Measurements from ENCODE around the gene TMEM184B.
A peak's percentile ranks its signal among the peaks of the same experiment; 100 is the strongest.

TMEM184B gene

DNA sequence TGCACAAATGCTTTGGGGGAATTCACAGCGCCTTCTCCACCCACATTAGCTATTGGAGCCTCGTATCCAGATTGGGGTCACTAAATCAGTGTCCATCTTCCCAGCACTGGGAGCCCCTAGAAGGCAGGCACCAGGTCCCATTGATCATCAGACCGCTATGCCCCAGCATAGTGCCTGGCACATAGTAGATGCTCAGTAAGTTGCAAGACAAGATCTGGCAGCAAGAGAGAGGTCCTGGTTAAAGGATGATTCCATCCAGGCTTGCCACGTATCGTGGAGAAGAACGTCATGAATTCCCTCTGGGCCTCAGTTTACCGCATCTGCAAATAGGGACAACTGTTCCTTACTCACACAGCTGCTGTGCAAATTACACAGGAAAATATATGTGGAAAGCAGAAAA, 1.7 kb downstream of the TMEM184B start:
- Mint-ChIP-seq H3K4me3 (peak overlapping the region; percentile 10), H3K36me3 (ENCODE audit: low read depth) (no peaks in the 10 kb centered on the region), H3K9me3 (no peaks in the 10 kb centered on the region), H3K4me1 (ENCODE audit: low read depth) (peaks cover 64% of the 10 kb centered on the region), H3K27ac (no peak overlapping the region), H3K27me3 (no peaks in the 10 kb centered on the region)

DNA sequence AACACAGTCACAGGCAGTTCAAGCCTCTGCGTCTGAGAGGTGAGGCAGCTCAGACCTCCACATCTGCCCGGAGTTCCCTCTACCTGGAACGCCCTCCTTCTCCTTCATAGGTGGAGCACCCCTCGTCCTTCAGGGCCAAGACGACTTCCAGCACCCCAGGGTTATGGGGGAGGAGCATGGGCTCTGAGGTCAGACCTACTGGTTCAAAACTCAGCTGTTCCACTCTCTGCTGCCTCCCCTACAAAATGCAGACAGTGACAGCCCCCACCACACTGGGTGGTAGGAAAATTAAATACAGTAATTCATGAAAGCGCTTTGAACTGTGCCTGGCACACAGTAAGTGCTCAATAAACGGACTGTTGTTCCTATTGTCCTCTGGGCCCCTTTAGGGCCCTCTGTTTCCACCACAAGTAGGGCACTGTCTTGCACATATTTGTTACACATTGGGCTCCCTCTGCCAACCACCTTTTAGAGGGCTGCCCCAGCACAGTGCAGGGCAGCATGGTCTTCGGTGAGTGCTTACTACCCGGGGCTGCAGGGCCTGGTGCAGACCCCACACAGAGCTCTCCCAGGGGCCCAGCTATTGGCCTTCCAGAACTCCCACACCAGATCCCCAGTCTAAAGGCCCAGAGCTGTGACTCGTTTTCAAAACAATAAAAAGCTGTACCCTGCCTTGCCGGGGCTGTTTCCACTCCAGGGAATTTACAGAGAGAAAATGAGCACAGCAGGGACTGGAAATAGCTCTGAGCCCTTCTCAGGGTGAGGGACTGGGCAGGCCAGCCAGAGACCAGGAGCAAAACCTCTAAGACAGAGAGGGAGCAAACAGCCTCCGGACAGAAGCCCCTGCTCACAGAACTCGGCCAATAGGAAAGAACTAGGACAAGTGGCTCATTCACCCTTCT, 2.5 kb downstream of the TMEM184B start:
- Mint-ChIP-seq H3K27me3 (no peaks in the 10 kb centered on the region), H3K27ac (no peak overlapping the region), H3K4me1 (ENCODE audit: low read depth) (peaks cover 71% of the 10 kb centered on the region), H3K4me3 (no peak overlapping the region), H3K36me3 (ENCODE audit: low read depth) (no peaks in the 10 kb centered on the region), H3K9me3 (no peaks in the 10 kb centered on the region)

DNA sequence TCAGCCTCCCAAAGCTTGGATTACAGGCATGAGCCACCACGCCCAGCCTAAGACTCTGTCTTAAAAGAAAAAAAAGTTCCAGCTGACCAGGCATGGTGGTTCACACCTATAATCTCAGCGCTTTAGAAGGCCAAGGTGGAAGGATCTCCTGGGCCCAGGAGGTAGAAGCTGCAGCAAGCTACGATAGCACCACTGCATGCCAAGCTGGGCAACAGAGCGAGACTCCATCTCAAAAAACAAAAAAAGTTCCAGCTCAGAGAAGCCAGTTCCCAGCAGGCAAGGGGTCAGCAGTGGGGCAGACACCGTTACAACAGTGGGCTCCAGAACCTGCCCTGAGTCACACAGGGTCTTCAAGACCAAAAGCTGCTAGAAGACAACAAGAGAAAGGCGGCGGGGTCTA, 3.3 kb downstream of the TMEM184B start:
- Mint-ChIP-seq H3K4me1 (ENCODE audit: low read depth) (peaks cover 68% of the 10 kb centered on the region), H3K9me3 (no peaks in the 10 kb centered on the region), H3K36me3 (ENCODE audit: low read depth) (no peaks in the 10 kb centered on the region), H3K27me3 (no peaks in the 10 kb centered on the region), H3K4me3 (no peak overlapping the region), H3K27ac (no peak overlapping the region)

DNA sequence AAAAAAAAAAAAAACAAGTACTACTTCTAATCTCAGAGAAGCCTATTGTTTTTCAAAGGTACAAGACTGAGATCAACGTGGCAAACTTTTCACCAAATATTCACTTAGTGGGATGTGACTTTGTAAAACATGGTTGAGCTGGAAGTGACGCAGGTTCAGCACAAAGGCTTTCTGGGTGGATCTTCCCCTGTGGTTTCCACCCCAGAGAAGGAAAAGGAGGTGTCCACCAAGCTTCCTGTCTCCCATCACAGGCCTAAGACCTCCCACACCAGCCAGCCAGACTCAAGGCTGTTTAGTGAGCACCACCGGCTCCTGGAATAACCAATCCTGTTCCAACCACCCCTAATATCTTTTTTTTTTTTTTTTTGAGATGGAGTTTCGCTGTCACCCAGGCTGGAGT, 5.7 kb downstream of the TMEM184B start:
- no peaks in the 10 kb centered on the region for H3K27me3 Mint-ChIP-seq
- peaks cover 4% of the 10 kb centered on the region for H3K36me3 Mint-ChIP-seq (ENCODE audit: low read depth)
- no peak overlapping the region for H3K4me3 Mint-ChIP-seq
- peaks cover 65% of the 10 kb centered on the region for H3K4me1 Mint-ChIP-seq (ENCODE audit: low read depth)
- H3K27ac Mint-ChIP-seq = peak overlapping the region; percentile 76
- H3K9me3 Mint-ChIP-seq = no peaks in the 10 kb centered on the region

DNA sequence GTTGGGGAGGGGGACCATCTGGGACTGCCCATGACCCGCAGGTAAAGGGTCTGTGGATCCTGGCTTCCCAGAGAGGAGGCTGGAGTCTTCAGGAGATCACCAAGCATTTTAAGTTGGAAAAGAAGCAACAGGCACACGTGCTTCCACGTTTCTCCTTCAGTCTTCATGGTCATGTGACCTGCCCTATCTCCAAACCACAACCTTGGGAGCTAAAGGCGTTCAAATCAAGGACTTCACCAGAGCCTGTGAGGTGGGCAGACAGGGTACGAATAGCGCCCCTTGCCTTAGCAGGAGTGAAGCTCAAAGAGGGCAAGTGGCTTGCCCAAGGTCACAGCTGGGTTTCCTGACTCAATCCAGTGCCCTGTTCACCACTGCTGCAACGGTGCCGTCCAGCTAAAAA, 6.7 kb downstream of the TMEM184B start:
- Mint-ChIP-seq H3K27ac (peak overlapping the region; percentile 76), H3K27me3 (no peaks in the 10 kb centered on the region), H3K9me3 (no peaks in the 10 kb centered on the region), H3K4me1 (ENCODE audit: low read depth) (peaks cover 60% of the 10 kb centered on the region), H3K36me3 (ENCODE audit: low read depth) (peaks cover 4% of the 10 kb centered on the region), H3K4me3 (no peak overlapping the region)

DNA sequence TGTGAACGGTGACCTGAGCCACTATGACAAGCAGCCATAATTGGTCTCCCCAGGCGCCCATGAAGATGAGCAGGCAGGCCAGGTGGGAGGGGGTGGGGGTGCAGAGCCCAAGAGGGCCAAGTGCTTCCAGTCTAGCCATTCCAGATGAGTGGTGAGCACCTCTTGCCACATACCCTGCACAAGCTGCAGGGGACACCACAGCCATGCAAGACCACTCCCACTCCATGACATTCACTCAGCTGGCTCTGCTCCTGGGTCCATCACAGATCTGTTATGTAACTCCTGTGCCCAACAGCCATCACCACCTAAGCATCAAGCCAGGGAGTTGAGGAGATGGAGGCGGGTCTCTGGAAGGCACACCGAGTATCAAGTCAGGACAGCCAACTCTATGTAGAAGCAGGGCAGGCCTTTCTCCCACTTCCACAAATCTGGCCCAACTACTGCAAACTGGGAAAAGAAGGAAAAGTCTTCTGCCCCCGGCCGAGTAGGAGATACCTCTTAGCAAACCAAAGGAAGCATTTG, 8.4 kb downstream of the TMEM184B start:
- Mint-ChIP-seq H3K27ac (no peak overlapping the region), H3K36me3 (ENCODE audit: low read depth) (peaks cover 4% of the 10 kb centered on the region), H3K4me1 (ENCODE audit: low read depth) (peaks cover 46% of the 10 kb centered on the region), H3K27me3 (no peaks in the 10 kb centered on the region), H3K4me3 (no peak overlapping the region), H3K9me3 (no peaks in the 10 kb centered on the region)

DNA sequence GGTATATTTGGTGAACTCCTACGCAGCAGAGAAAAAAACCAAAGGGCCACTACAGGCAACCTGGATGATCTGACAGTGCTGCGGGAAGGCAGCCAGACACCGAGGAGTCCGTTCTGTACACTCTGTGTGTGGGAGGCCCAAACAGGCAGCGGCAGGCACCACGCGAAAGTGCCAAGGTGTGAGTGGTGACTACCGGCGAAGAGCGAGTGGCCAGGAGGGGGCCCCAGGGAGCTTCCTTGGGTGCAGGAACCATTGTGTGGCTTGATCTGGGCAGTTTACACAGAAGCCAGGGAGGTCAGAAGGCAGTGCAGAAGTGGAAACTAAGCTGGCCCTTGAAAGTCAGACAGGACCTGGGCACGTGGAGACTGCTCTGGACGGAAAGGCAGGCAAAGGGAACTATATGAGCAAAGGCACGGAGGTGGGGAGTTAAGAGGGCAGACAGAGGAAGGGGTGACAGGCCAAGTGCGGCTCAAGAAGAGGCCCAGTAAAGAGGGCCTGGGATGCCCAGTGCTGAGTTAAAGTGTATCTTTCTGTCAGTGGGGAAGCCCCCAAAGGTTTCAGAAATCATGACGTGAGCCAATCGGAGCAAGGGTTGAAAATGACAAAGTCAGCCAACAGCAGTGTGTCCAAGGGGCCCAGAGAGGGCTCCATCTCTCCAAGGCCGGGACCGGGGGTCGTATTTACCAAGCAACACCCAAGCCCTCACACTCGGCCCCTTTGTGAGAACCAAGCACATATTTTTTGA, 10.6 kb downstream of the TMEM184B start:
- Mint-ChIP-seq H3K9me3 (no peaks in the 10 kb centered on the region), H3K36me3 (ENCODE audit: low read depth) (peaks cover 4% of the 10 kb centered on the region), H3K27me3 (no peaks in the 10 kb centered on the region), H3K27ac (peak overlapping the region; percentile 33), H3K4me3 (no peak overlapping the region), H3K4me1 (ENCODE audit: low read depth) (peaks cover 33% of the 10 kb centered on the region)

DNA sequence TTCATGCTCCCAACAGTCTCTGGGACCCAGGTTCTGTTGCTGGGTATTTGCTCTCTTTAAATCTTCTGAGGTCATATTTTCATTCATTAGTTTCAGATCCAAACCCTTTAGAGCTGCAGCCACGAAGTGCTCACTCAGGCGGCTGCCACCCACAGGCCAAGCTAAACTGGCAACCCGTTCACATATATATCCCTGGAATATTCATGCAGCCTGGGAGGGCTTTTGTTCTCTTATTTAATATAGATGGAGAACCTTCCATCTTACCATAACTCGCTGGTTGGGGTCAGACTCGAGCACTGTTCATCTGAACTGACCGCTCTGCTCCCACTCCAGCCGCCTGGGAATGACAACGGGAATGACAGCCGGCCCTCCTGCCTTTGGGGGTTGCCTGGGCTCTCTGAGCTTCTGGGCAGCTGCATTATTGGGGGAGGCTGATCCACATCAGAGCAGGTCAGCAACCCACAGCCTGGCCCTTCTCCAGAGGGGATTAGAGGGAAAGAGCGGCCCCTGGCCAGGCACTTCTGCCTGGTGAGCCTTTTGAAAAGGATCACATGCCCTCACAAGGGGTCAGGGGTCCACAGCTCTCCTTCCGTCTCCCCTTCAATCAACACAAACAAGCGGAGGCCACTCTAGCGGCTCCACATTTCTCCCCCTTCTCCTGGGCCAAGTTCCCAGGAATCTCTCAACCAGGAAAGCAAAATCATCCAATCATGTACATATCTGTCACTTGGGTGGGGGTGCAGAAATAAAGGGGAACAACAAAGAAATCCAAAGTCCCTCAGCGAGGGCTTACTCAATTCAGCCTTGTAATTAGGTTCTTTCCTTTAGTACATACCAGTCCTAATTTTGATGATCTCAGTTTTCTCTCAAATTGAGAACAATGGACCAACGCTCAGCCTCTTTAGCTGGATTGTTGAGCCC, 11.8 kb downstream of the TMEM184B start:
- H3K4me1 Mint-ChIP-seq (ENCODE audit: low read depth) = peaks cover 21% of the 10 kb centered on the region
- no peaks in the 10 kb centered on the region for H3K27me3 Mint-ChIP-seq
- H3K9me3 Mint-ChIP-seq = no peaks in the 10 kb centered on the region
- no peak overlapping the region for H3K4me3 Mint-ChIP-seq
- H3K36me3 Mint-ChIP-seq (ENCODE audit: low read depth) = peaks cover 4% of the 10 kb centered on the region
- H3K27ac Mint-ChIP-seq = no peak overlapping the region

DNA sequence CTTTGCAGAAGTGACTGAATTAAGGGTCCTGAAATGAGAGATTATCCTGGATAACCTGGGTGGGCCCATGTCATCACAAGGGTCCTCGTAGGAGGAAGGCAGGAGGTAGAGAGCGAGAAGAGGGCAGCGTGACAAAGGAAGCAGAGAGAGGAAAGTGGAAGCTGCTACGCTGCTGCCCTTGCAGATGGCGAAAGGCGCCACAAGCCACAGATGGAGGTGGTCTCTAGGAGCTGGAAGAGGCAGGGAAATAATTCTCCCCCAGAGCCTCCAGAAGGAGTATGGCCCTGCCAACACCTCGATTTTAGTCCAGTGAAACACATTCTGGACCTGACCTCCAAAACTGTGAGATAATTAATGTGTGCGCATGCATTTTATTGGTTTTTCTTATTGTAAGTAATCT, 13.4 kb downstream of the TMEM184B start:
- no peaks in the 10 kb centered on the region for H3K27me3 Mint-ChIP-seq
- no peak overlapping the region for H3K4me3 Mint-ChIP-seq
- peak overlapping the region; percentile 46 for H3K27ac Mint-ChIP-seq

DNA sequence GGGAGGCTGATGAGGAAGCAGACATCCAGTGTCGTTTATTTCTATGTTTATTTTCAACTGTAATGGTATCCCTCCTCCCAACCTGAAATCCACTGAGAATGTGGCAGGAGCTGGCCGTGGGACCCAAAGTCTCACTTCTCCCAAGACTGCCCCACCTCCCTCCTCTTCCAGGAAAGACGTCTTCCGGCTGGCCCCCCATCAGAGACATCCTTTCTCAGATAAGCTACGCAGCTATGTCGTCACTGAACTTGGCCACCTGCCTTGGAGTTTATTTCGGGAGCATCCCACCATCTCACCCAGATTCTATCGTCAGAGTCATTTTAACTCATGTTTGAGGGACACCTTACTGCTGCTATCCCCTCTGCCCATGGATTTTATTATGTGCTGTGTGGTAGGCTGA, 13.9 kb downstream of the TMEM184B start:
- H3K27ac Mint-ChIP-seq = no peak overlapping the region
- no peak overlapping the region for H3K4me3 Mint-ChIP-seq
- H3K27me3 Mint-ChIP-seq = no peaks in the 10 kb centered on the region
- H3K4me1 Mint-ChIP-seq (ENCODE audit: low read depth) = peaks cover 14% of the 10 kb centered on the region
- no peaks in the 10 kb centered on the region for H3K9me3 Mint-ChIP-seq
- H3K36me3 Mint-ChIP-seq (ENCODE audit: low read depth) = peaks cover 4% of the 10 kb centered on the region

More for the DNA sequence above, 13.4 kb downstream of the TMEM184B start:
- Mint-ChIP-seq H3K4me1 (ENCODE audit: low read depth) (peaks cover 14% of the 10 kb centered on the region), H3K36me3 (ENCODE audit: low read depth) (peaks cover 4% of the 10 kb centered on the region), H3K9me3 (no peaks in the 10 kb centered on the region)

DNA sequence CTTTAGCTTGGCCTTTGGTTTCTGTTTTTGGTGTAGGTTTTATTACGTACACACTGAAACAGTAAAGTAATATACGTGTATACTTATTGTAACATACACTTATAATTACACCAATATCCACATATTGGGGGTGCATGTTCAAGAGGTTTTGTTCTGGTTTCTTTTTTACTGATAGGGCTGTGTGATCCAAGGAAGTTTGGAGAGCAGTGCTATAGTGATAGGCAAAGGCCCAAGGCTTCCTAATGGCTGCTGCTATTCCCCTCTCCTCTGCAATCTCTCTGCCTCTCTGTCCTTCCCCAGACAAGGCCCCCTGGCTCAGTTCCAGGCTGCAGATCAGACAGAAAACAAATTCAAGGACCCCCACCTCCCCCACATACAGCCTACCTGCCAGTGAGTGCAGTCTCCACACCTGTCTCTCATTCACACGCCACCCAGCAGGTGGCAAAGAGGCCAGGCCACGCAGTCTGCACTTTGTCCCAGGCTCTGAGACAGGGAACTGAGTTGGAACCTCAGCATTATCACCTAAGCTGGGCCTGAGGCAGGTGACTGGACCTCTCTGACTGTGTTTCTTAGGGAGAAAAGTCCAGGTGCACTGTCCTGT, 15.1 kb downstream of the TMEM184B start:
- Mint-ChIP-seq H3K27me3 (no peaks in the 10 kb centered on the region), H3K9me3 (no peaks in the 10 kb centered on the region), H3K27ac (no peak overlapping the region), H3K4me3 (no peak overlapping the region), H3K36me3 (ENCODE audit: low read depth) (no peaks in the 10 kb centered on the region), H3K4me1 (ENCODE audit: low read depth) (peaks cover 10% of the 10 kb centered on the region)

DNA sequence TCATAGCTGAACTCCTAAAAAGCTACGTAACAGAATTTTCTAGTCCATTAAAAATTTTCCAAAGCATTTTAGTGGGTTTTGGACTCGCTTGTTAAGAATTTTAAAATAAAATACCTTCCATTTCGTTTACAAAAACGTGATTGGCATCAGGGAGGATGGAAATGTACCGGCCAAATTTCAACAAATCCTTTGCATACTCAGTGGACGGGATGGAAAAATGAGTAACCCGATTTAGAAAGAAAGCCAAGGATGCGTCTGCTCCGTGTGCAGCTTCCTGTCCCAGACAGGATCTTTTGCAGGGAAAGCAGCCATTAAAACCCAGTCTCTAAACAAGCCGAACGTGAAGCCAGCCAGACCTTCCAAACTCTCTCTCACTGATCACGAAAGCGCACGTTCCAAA, 15.6 kb downstream of the TMEM184B start:
- H3K9me3 Mint-ChIP-seq = no peaks in the 10 kb centered on the region
- H3K27me3 Mint-ChIP-seq = no peaks in the 10 kb centered on the region
- H3K4me1 Mint-ChIP-seq (ENCODE audit: low read depth) = peaks cover 5% of the 10 kb centered on the region
- no peaks in the 10 kb centered on the region for H3K36me3 Mint-ChIP-seq (ENCODE audit: low read depth)
- no peak overlapping the region for H3K27ac Mint-ChIP-seq
- H3K4me3 Mint-ChIP-seq = no peak overlapping the region

DNA sequence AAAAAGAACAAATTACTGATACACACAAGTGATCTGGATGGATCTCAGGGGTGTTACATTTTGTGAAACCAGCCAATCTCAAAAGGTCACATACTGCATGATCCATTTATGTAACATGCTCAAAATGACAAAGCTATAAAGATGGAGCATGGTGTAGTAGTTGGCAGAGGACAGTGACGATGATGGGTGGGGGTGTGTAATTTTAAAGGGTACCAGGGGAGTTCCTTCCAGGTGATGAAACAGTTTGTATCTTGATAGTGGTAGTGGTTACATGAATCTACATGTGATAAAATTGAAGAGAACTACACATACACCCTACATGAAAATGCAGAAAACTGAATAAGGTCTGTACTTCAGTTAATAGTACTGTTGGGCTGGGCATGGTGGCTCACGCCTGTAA, 17.1 kb downstream of the TMEM184B start:
- Mint-ChIP-seq H3K27me3 (no peaks in the 10 kb centered on the region), H3K36me3 (ENCODE audit: low read depth) (peaks cover 2% of the 10 kb centered on the region), H3K4me1 (ENCODE audit: low read depth) (no peaks in the 10 kb centered on the region), H3K9me3 (no peaks in the 10 kb centered on the region), H3K27ac (no peak overlapping the region), H3K4me3 (no peak overlapping the region)

DNA sequence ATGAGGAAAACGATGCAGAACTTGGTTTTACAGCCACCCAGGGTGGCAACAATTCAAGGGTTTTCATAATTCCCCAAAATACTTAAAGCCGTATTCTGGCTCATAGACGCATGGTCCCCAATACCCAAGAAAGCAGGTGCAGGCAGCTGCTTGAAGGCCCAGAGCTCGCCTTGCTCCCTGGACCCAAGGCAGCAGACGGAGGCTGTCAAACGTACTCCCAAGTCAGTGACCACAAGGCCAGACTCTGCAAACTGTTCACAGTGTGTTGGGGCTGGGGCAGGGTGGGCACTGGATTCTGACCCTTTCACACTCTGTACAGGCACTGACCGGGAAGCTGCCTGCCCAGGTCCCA, 21.5 kb downstream of the TMEM184B start:
- H3K9me3 Mint-ChIP-seq = no peaks in the 10 kb centered on the region
- no peaks in the 10 kb centered on the region for H3K4me1 Mint-ChIP-seq (ENCODE audit: low read depth)
- H3K36me3 Mint-ChIP-seq (ENCODE audit: low read depth) = peaks cover 14% of the 10 kb centered on the region
- H3K27me3 Mint-ChIP-seq = no peaks in the 10 kb centered on the region
- no peak overlapping the region for H3K4me3 Mint-ChIP-seq
- H3K27ac Mint-ChIP-seq = no peak overlapping the region

Data from stimulated activated naive CD8-positive, alpha-beta T cell treated with anti-CD3 and anti-CD28 coated beads, Interleukin-15, Interleukin-2, amounts not matched to agents 100 ng/mL and 50 ng/mL, for 24 hours (primary cell).